Esophagus muscularis mucosa (tissue), 4 donors: ENCODE data around the gene UBA52. TPM values are rescaled to one million over a fixed set of nuclear protein-coding genes. Genes with fewer than 3 reads are reported as not detected.
A peak's percentile ranks its signal among the peaks of the same experiment; 100 is the strongest.

ENCODE experiments used
- DNase-seq: peaks from one replicate; pipeline ENCODE4 v3.0.0-alpha.2; 2017; ENCODE audit errors: extremely low spot score
- H3K27ac ChIP-seq, 4 donors: fragments of 200-600 bp; sonication (generic); replicated peaks in 1 of 4; 1 replicate in 3 of 4; 2 replicates in 1 of 4; pipeline ENCODE4 v1.5.1; 2016 to 2019; ENCODE audit warnings: mild to moderate bottlenecking in 1 of 4
- H3K27me3 ChIP-seq, 4 donors: fragments of 200-600 bp; sonication (generic); one replicate each; pipeline versions ENCODE4 v1.5.1 to v1.6.0; 2016 to 2019
- H3K36me3 ChIP-seq, 4 donors: fragments of 200-600 bp; sonication (generic); one replicate each; pipeline ENCODE4 v1.5.1; 2016 to 2019
- H3K4me1 ChIP-seq, 4 donors: fragments of 200-600 bp; sonication (generic); one replicate each; pipeline ENCODE4 v1.5.1; 2016 to 2019
- H3K4me3 ChIP-seq, 4 donors: fragments of 200-600 bp; sonication (generic); 1 replicate in 2 of 4; 2 replicates in 2 of 4; pipeline ENCODE4 v1.5.1; 2016 to 2019; ENCODE audit warnings: mild to moderate bottlenecking in 4 of 4, moderate library complexity in 1 of 4
- H3K9me3 ChIP-seq, 4 donors: fragments of 200-600 bp; sonication (generic); 1 replicate in 3 of 4; 2 replicates in 1 of 4; pipeline ENCODE4 v1.5.1; 2016 to 2019
- CTCF ChIP-seq, 3 experiments: fragments of 200-600 bp in 2 of 3; fragments of 450-650 bp in 1 of 3; sonication (generic) in 2 of 3; IDR thresholded peaks; one replicate each; pipeline ENCODE4 v1.5.1; 2017 to 2019; ENCODE audit warnings: antibody characterized with exemption in 3 of 3, mild to moderate bottlenecking in 2 of 3, moderate library complexity in 1 of 3
- EP300 ChIP-seq: sonication (generic); formaldehyde crosslinking; IDR thresholded peaks from one replicate; pipeline ENCODE4 v1.6.1; 2017; ENCODE audit warnings: antibody characterized with exemption
- POLR2A ChIP-seq: fragments of 450-650 bp; IDR thresholded peaks from one replicate; pipeline ENCODE4 v1.6.1; 2017; ENCODE audit warnings: antibody characterized with exemption, moderate library complexity, mild to moderate bottlenecking, low read depth
- POLR2AphosphoS5 ChIP-seq, 2 donors: sonication (generic); formaldehyde crosslinking; IDR thresholded peaks; one replicate each; pipeline ENCODE4 v1.6.1; 2017; ENCODE audit warnings: antibody characterized with exemption in 2 of 2
- WGBS: methylation state at CpG from one replicate; pipeline ENCODE4 v1.1.5; 2018; 5-methylcytosine and 5-hydroxymethylcytosine counted together
- intact Hi-C: fragments of 100-400 bp; cut with DNase I; formaldehyde crosslinking; loops from one replicate; pipeline ENCODE4 v1.15.1; 2023
- total RNA-seq, 4 donors: library from RNA; depleted of rRNA; stranded (reverse); fragments of >200 nt; gene quantifications; one replicate each; pipeline versions ENCODE4 v1.1.0 to v1.2.1, GENCODE V29; 2016

Gene UBA52
- total RNA-seq, 4 donors from 2014 or later: 560 to 800 (median 665) TPM

GRCh38 chr19:18611327-18612050, 39.8 kb downstream of the UBA52 start:
- intact Hi-C loops: no loop called here
- TF ChIP-seq CTCF (IDR thresholded peaks at IDR 0.05): no peak
- Histone ChIP-seq H3K27ac (no peak overlapping the region), H3K36me3 (no peaks in the 10 kb centered on the region), H3K4me1 (peaks cover 42 to 49% (median 46%) of the 10 kb centered on the region in 4 donors), H3K4me3 (peak overlapping the region; percentile 58 to 63 (median 62)), H3K9me3 (no peaks in the 10 kb centered on the region), H3K27me3 (peaks cover 10 to 94% (median 57%) of the 10 kb centered on the region in 4 donors)
- DNase-seq: no peak
- WGBS: 20% methylated on average over 11 of the region's 62 CpGs

- DNase-seq: no peak
- H3K36me3 ChIP-seq: no peaks in the 10 kb centered on the region
- WGBS: 5% methylated on average over 22 of the region's 30 CpGs
- no peaks in the 10 kb centered on the region for H3K9me3 ChIP-seq
- peak overlapping the region; percentile 58 to 63 (median 62) for H3K4me3 ChIP-seq
- TF ChIP-seq EP300: no peak
- no peak overlapping the region for H3K27ac ChIP-seq
- intact Hi-C loops: no loop called here
- H3K27me3 ChIP-seq: peaks cover 9 to 96% (median 53%) of the 10 kb centered on the region in 4 donors
- peaks cover 39 to 44% (median 42%) of the 10 kb centered on the region in 4 donors for H3K4me1 ChIP-seq
These were observed 40.6 kb downstream of the UBA52 start for GRCh38 chr19:18612051-18612771.

- H3K27me3 ChIP-seq: peaks cover 7 to 96% (median 46%) of the 10 kb centered on the region in 4 donors
- TF ChIP-seq EP300 (no peak), POLR2A (no peak), CTCF (IDR thresholded peaks at IDR 0.05) (no peak), POLR2AphosphoS5 (IDR thresholded peaks at IDR 0.05) (no peak)
- no peaks in the 10 kb centered on the region for H3K36me3 ChIP-seq
- WGBS: 5% methylated on average over 14 of the region's 70 CpGs
- peak within 1 kb of the TSS; percentile 58 to 63 (median 62) for H3K4me3 ChIP-seq
- H3K4me1 ChIP-seq: peaks cover 31 to 36% (median 34%) of the 10 kb centered on the region in 4 donors
- intact Hi-C loops: no loop called here
- no peak for DNase-seq
- H3K27ac ChIP-seq: no peak within 1 kb of the TSS
- H3K9me3 ChIP-seq: no peaks in the 10 kb centered on the region
These were observed 41.3 kb downstream of the UBA52 start, which contains the start of gene TMEM59L for GRCh38 chr19:18612772-18613588. TSS of gene TMEM59L (plus strand) at chr19:18612870. CDS start at chr19:18612959, 89 bp downstream.

- no peak overlapping the region for H3K27ac ChIP-seq
- H3K4me3 ChIP-seq: no peak overlapping the region
- no peaks in the 10 kb centered on the region for H3K36me3 ChIP-seq
- peaks cover 30 to 35% (median 31%) of the 10 kb centered on the region in 4 donors for H3K4me1 ChIP-seq
- WGBS: 67% methylated on average over 12 of the region's 23 CpGs
- H3K27me3 ChIP-seq: peaks cover 7 to 93% (median 38%) of the 10 kb centered on the region in 4 donors
- DNase-seq: no peak
- intact Hi-C loops: no loop called here
- no peaks in the 10 kb centered on the region for H3K9me3 ChIP-seq
- no peak for TF ChIP-seq CTCF (IDR thresholded peaks at IDR 0.05)
- no peak for TF ChIP-seq POLR2A
- TF ChIP-seq POLR2AphosphoS5 (IDR thresholded peaks at IDR 0.05): no peak
- no peak for TF ChIP-seq EP300
These were observed 42.1 kb downstream of the UBA52 start for GRCh38 chr19:18613589-18614234.
